NCI-H2107 treated with DMSO at 0.1 percent for 48 hours (cell line): ENCODE measurements around the gene TMEM169.

Experiments used
- DNase-seq: peaks from one replicate; lab custom pipeline; 2025; ENCODE audit not compliant: unreplicated experiment; lab: John Stamatoyannopoulos, UW

The TMEM169 gene, protein sequence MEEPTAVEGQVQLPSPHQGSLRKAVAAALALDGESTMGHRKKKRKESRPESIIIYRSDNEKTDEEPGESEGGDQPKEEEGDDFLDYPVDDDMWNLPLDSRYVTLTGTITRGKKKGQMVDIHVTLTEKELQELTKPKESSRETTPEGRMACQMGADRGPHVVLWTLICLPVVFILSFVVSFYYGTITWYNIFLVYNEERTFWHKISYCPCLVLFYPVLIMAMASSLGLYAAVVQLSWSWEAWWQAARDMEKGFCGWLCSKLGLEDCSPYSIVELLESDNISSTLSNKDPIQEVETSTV

DNA sequence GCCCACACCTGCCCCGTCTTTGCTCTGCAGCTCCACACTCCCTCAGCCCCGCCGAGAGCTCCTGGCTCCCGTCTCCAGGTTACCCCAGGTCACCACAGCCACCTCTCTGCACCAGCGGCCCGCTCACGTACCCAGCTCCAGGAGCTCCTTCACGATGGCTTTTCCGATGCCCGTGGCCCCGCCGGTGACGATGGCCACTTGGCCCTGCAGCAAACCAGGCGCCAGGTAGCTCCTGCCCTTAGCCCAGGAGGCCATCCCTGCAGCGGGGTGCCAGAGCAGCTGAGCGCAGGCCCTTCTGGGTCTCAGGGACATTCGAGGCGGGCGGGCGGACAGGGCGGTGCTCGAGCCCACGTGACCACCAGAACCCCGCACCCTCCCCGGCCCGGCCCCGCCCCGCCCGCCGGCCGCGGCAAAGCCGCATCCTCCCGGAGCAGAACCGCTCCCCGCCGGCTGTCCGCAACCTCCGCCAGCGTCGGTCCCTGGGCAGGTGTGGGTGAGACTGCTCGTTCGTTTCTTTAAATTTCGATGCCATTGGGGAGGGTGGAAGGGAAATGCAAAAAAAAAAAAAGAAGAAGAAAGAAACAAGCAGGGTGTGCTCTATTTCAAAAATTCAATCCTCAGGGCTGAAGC lies at the start of gene TMEM169, which contains the start of gene PECR:
TMEM169 (plus strand) TSS at position 433 of the 630 bp plus-strand sequence. CDS start 14,045 bp downstream, outside the sequence.
PECR (minus strand) TSS at position 323 of the 630 bp plus-strand sequence; CDS start at position 255, 68 bp downstream.
- DNase-seq: peak; percentile 67

DNA sequence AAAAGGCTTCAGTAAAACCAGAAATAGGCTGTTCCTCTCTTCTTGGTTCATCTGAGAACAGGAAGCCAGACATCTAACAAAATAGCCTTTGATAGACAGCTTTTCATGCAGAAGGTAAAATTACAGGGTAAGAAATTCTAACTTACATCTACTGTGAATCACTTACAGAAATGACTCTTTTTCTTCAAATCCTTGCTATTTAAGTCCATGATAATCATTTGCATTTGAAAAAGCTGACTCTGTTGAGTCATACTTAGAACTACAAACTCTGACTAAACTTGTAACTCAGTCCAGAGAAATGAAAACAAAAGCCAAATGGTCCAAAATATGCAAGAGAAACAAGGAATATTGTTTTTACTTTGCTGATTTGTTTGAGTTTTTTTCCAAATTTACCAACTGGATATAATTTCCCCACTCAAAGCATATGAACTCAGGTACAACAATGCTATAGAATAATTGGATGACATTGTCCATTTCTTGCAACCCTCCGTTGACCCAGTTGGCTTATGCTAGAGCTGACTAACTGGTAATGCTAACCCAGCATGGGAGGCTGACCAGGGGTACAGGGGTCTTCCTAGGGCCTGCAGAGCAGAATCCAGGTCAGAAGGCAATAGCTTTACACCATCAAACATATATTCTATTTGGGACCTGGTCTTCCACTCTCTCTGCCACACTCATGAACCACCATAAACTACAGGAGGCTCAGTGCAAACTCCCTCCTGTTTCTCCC lies 49.6 kb upstream of the TMEM169 start:
- DNase-seq: no peak

DNA sequence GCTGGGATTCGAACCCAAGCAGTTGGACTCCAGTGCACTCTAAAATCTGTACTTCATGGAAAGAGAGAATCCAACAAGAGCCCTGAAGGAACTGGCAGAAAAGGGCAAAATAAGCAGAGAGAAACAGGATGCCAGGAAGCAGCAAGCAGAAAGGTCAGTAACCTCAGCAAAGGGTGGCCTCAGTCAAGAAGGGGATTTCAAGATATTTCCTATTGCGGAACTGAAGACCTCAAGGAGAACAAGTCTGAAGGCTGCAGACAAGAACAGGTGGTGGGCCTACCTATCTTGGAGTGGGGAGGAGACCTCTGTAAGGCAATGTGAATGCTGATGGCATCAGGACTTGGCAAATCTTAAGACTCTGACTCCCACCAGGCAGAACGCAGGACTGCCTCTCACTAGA lies 48.3 kb upstream of the TMEM169 start:
- no peak for DNase-seq

DNA sequence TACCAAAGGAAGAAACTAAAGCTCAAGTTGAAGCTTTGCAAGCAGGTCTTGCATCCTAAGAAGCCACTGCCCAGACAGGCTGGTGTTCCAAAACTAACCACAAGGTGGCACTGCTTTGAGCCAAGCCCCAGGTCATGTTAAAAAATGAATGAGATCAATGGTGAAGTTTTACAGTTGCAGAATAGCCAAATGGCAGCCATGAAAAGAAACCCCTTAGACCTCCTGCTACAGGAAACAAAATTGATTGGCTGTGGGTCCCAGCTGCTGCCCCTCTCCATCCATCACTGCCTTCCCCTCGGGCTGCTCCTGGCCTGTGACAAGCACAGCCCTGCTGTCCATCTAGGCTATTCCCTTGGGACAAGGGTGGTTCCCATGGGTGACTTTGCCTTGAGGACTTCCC lies 47.7 kb upstream of the TMEM169 start:
- peak; percentile 35 for DNase-seq

DNA sequence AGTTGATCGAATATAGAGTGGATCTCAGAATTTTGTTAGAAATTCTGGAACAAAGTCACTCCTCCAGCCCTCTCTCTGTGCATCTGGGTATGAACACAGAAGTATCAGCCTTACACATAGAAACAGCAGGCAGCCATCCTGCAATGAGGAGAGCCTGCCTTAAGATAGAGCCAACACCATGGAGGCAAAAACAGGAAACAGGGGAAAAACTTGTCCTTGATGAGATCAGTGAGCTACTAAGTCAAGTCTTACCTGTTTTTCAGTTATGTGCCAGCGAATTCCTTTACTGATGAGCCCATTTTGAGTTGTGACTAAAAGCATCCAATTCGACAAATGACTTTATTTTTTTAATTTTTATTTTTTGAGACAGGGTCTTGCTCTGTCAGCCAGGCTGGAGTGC lies 41.8 kb upstream of the TMEM169 start:
- DNase-seq: no peak

DNA sequence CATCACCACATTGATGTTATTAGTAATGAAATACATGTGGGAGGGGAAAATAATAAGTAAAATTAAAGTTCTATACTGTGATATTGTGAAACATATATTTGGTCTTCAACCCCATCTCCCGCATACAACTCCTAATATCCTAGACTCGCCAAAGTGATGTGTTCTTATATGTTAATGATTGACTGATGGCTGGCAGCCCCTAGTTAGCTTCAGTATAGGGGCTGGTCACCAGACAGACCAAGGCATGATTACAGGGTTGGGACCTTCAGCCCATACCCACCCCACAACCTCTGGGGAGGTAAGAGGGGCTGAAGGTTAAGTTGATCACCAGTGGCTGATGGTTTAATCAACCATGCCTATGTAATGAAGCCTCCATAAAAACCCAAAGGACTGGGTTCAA lies 40.3 kb upstream of the TMEM169 start:
- DNase-seq: no peak

DNA sequence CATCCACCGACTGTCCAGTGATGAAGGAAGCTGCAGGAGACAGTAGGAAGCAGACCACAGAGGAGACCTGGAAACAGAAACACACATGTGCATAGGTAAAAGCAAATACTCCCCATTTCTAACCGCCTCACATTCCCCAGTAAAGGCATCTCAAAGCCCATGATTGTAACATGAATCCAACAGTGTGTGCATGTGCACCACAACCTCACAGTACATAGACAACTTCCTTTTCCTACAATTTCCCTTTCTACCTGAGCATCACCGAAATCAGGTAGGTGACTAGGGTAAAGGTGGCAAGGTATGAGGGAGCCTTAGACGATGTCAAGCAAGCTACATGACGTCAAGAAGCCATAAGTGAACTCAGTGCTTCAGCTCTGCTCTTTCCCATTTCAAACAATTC lies 37.8 kb upstream of the TMEM169 start:
- no peak for DNase-seq

DNA sequence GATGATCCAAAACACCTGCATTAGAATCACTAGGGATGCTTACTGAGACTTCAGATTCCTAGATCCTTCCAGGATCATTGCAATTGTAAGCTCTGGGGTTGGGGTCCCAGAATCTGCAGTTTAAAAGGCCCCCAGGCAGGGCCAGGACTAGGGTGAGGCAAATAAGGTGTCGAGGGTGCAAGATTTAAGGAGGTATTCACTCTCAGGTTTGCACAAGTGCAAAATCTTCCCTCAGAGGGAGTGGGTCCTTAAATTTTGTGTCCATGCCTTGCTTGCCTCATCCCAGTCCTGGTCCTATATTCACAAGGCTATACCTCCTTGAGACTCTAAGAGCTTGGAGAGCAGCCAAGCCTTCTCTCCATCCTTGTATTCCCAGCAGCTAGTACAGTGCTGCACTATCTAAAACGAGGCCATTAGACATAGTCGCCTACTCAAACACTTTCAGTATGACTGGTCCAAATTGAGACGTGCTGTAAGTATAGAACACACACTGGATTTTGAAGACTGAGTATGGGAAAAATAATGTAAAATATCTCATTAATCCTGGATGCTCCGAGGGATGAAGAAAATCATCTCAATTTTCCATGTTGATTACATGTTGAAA lies 36.7 kb upstream of the TMEM169 start:
- no peak for DNase-seq

DNA sequence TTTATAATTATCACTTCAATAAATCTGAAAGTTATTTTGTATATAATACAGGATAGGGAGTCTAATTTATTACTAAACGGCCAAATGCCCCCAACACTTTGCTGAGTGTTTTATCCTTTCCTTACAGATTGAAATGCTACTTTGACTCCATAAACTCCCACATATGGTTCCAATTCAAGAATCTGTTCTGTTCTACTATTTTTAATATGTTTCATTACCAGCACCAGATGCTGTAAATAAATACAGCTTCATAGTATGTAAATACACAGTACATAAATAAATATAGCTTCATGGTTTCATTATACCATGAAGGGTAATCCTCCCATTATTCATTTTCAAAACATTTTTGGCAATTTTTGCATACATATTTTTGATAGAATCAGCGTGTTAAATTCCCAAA lies 34.3 kb upstream of the TMEM169 start:
- DNase-seq: no peak

DNA sequence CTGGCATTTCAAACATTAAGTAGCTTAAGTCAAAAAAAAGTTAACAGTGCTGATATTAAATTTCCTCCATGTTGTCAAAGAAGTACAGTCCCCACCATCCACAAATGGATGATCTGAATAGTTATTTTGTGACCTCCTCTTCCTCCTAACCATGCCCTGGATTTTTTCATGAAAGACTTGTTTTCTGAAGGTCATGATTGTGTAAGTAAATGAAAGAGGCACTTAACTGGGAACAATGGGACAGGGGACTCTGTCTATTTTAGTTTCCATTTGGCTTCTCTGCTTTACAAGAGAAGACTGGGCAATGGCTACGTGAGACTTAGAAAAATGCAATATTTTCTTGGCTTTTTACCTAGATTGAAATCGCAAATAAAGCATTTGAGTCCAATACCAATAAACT lies 32.3 kb upstream of the TMEM169 start:
- no peak for DNase-seq

DNA sequence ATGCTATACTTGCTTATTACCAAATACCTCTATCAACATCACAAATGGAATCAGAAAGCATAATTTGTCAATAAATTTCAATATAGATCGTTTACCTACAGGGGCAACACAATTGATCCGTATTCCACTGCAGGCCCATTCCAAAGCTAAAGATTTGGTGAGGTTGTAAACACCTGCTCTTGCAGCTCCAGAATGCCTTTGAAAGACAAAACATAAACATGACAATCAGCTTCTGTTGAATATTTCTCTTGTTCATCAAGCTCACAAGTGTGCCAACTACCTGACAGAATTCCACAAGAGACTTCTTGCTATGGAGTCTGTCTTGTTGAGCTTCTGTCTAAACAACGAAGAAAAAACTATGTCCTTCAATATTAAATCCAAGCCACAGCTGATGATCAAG lies 30.4 kb upstream of the TMEM169 start:
- DNase-seq: no peak

DNA sequence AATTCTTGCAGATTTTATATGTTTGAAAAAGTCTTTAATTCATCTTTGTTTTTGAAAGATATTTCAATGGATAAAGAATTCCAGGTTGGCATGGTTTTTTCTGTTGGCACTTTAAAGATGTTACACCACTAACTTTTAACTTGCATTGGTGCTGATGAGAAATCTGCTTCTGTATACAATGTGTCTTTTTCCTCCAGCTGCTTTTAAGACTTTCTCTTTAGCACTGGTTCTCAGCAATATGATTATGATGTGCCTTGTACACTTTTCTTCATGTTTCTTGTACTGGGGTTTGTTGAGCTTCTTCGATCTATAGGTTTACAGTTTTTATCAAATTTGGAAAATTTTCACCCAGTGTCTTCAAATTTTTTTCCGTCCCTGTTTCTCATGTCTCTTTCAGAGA lies 29.3 kb upstream of the TMEM169 start:
- DNase-seq: no peak

DNA sequence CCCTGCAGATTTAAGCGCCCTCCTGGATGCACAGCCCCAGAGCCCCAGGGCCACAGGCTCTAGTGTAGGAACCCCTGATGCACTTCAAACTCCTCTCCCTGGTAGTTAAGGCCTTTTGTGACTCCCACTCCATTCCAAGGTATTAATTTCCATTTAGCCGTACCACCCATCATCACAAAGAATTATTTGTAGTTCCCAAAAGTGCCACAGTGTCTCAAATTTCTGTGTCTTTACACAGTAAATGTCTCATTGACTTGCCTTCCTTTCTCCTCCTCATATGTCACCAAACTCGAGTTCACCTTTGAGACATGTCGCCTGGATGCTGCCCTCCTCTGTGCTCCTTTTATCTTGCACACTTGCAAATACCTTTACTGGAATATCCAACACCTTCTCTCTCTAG lies 26.0 kb upstream of the TMEM169 start:
- no peak for DNase-seq

DNA sequence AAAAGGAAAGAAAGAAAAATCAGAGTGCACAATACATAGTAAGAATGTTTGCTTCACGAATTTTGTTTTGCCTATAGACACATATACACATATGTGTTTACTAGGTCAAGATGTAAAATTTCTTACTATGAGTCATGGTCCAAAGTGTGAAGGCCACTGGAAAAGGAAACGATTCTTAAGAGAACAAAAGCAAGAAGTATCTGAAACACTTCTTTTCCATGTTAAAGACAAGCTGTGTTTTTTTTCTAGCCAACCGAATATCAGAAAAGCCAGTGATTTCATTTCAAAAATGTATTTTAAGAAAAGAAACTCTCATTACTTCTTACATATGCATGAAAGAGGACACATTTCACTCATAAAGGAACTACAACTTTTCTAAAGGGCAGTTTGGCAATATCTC lies 25.0 kb upstream of the TMEM169 start:
- no peak for DNase-seq

DNA sequence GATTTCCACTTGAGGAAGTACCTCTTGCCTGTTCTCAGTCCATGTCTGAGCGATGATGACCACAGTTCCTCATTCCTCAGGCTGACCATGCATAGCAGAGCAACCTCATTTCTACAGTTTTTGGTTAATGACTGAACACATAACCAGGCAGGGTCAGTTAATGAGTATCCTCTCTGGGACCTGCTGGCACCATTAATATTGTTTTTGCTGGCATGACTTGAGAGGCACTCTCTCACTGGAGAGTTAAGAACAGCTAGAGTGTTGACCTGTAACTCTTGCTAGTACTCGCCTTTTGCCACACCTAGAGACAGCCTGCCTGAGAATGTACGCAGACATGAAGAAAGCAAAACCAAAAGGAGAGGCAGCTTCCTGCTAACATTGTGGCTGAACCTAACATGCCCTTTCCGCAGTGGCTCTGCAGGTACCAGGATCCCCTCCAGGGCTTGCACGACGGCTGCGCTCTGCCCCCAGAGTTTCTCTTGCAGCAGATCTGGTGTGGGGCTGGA lies 24.0 kb upstream of the TMEM169 start:
- DNase-seq: no peak

DNA sequence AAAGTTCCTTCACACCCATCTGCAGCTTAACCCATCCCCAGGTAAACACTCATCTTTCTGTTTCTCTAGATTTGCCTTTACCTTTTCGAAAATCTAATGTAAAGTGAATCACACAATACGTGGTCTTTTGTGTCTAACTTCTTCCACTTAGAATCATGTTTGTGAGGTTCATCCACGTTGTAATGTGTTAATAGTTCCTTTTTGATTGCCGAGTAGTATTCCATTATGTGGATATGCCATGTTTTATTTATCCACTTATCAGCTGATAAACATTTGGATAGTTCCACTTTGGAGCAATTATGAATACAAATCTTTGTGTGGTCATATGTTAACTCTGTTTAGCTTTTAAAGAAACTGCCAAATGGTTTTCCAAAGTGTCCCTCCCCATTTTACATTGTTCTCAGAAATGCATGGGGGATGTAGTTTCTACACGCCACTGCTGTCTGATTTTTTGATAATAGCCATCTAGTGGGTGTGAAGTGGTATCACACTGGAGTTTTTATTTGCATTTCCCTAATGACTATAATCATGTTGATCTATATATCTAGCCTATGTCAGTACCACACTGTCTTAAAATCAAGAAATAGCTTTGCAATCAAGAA lies 22.4 kb upstream of the TMEM169 start:
- no peak for DNase-seq

DNA sequence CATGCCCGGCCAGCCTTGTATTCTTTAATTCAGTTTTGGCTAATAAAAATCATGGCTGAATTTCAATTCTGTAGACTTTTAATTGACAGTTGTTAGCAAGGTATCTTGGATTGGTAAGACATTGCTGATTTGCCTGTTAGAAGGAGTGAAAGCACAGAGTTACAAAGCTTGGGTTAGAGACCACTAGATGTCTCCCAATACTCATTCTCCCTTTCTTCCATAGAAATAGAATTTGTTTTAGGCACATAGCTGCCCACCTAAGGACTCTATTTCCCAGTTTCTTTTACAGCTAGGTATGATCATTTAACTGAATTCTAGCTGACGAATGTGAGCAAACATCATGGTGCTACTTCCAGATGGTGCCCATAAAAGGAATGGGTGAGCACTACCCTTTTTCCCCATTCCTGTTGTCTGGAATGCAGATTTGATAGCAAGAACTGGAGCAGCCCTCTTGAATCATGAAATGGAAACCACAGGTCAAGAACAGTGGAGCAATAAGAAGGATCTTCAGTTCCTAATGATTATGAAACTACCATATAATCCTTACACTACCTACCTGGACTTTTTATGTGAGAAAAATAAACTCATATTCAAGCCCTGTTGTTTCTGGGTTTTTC lies 17.6 kb upstream of the TMEM169 start:
- no peak for DNase-seq

DNA sequence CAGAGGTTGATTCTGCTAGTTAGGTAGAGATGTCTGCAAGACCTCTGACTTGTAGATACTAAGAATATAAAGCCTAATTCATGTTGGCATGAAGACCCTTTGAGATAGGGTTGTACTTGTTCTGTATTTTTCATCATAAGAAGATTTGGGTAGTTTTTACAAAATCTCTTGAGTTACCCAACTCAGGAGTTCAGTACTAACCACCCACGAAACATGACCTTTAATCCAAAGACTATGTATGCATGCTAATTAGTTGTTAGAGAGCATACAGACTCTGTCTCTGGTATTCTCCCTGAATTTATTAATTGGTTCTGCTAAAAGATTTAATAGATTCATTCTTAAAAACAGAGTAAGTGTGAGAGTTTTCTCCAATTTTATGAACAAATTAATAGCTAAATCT lies 17.1 kb upstream of the TMEM169 start:
- DNase-seq: no peak

DNA sequence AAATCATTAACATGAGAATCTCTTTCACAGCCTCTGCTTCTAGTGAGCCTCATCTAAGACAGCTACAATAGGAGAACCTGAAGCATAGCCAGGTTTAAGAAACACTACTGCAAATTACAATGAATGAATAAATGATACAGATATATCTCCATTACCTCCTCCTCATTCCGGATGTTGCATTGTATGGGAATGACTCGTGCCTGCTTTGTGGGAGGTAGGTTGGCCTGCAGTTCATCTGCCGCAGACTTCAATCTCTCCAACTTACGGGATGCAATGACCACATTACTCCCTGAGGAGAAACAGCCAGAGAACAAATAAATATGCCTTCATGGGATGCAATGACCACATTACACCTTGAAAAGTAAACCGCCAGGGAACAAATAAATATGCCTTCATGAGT lies 15.5 kb upstream of the TMEM169 start:
- DNase-seq: no peak

DNA sequence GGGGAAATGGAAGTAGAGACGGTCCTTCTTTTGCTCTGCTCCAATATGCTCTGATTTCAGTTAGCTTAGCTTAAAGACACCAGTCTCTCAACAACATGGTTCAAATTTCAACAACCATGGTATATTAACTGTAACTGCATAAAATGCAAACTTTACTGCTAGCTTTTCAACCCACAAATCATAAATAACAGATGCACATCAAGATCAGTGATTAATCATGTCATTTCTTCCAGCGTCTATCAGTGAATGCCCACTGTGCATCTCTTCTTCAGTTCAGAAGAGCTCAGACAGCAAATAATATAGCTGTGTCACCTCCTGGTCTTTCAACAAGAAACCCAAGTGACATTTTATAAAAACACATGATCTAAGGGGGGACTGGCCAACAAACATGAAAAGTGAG lies 12.7 kb upstream of the TMEM169 start:
- no peak for DNase-seq

DNA sequence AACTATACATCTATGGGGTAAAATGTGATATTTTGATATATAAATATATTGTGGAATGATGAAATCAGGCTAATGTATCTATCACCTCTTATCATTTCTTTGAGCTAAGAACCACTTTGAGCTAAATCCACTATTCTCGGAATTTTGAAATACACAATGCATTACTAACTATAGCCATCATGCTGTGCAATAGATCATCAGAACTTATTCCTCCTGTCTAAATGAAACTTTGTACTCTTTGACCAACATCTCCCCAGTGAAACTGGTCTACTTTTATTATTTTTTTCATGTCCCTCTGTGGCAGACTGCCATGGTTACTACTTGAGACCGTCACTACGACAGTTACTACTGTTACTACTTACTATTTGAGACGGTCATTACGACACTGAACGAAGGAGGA lies 11.5 kb upstream of the TMEM169 start:
- no peak for DNase-seq
